SK-N-SH (cell line): ENCODE data around the gene DNAJC15. TPM values are rescaled to one million over a fixed set of nuclear protein-coding genes. Genes with fewer than 3 reads are reported as not detected.

ENCODE experiments used
- CTCF ChIA-PET: fragments of 300-600, 350-600 bp; formaldehyde crosslinking; extraction: SDS; loops from one replicate; lab custom pipeline; 2021; lab: Yijun Ruan, JAX
- POLR2A ChIA-PET: fragments of 350-600 bp; sonication (Branson Sonifier 250); formaldehyde crosslinking; extraction: SDS; loops from one replicate; lab custom pipeline; 2020; ENCODE audit warnings: antibody characterized with exemption, inconsistent platforms; lab: Yijun Ruan, JAX
- DNase-seq: peaks from one replicate; pipeline ENCODE4 v3.0.0; 2012
- H2AFZ ChIP-seq: fragments of 200-600 bp; sonication (generic); 2 replicates; pipeline ENCODE4 v1.8.1; 2016; ENCODE audit warnings: antibody characterized with exemption, mild to moderate bottlenecking, low read depth
- H3F3A ChIP-seq: fragments of 200-600 bp; sonication (generic); replicated peaks from 2 replicates; pipeline ENCODE3; 2016; ENCODE audit warnings: antibody characterized with exemption, mild to moderate bottlenecking; ENCODE audit not compliant: insufficient read depth
- H3K27ac ChIP-seq, 2 experiments: fragments of 200-500 bp in 1 of 2; fragments of 200-600 bp in 1 of 2; sonication (Bioruptor generic) in 1 of 2; sonication (generic), shearing (Covaris generic) in 1 of 2; 2 replicates each; pipeline versions ENCODE4 v1.5.1 to v1.6.1; 2014 to 2016; ENCODE audit warnings: low read depth in 2 of 2, inconsistent platforms in 1 of 2, low read length in 1 of 2, mild to moderate bottlenecking in 1 of 2, mixed read lengths in 1 of 2
- H3K27me3 ChIP-seq: fragments of 200-600 bp; sonication (generic), shearing (Covaris generic); 2 replicates; pipeline ENCODE4 v1.6.1; 2016; ENCODE audit warnings: mixed run types; ENCODE audit not compliant: insufficient read depth
- H3K36me3 ChIP-seq, 2 experiments: fragments of 200-500 bp in 1 of 2; fragments of 200-600 bp in 1 of 2; sonication (Bioruptor generic) in 1 of 2; sonication (generic) in 1 of 2; replicated peaks in 1 of 2; 2 replicates each; pipeline versions ENCODE3 to v1.5.1; 2014 to 2016; ENCODE audit warnings: low read length in 1 of 2, mild to moderate bottlenecking in 1 of 2; ENCODE audit not compliant: insufficient read depth in 2 of 2, control insufficient read depth in 1 of 2
- H3K4me1 ChIP-seq, 2 experiments: fragments of 200-500 bp in 1 of 2; fragments of 200-600 bp in 1 of 2; sonication (Bioruptor generic) in 1 of 2; sonication (generic), shearing (Covaris generic) in 1 of 2; 2 replicates each; pipeline versions ENCODE4 v1.5.1 to v1.6.1; 2014 to 2016; ENCODE audit warnings: low read depth in 1 of 2, low read length in 1 of 2, mixed run types in 1 of 2; ENCODE audit not compliant: insufficient read depth in 2 of 2, control insufficient read depth in 1 of 2
- H3K4me2 ChIP-seq: fragments of 200-600 bp; sonication (generic), shearing (Covaris generic); 2 replicates; pipeline ENCODE4 v1.6.1; 2017; ENCODE audit warnings: mixed run types
- H3K4me3 ChIP-seq, 2 experiments: fragments of 200-500 bp in 1 of 2; fragments of 200-600 bp in 1 of 2; sonication (Bioruptor generic) in 1 of 2; sonication (generic), shearing (Covaris generic) in 1 of 2; 2 replicates each; pipeline versions ENCODE4 v1.5.1 to v1.8.1; 2014 to 2016; ENCODE audit warnings: low read depth in 2 of 2, inconsistent platforms in 1 of 2, low read length in 1 of 2, mild to moderate bottlenecking in 1 of 2, mixed read lengths in 1 of 2, moderate library complexity in 1 of 2
- H3K79me2 ChIP-seq: fragments of 200-600 bp; sonication (generic); 2 replicates; pipeline ENCODE4 v1.8.1; 2017; ENCODE audit warnings: mild to moderate bottlenecking; ENCODE audit not compliant: insufficient read depth
- H3K9ac ChIP-seq: fragments of 200-600 bp; sonication (generic); 2 replicates; pipeline ENCODE4 v1.6.1; 2017; ENCODE audit warnings: mixed run types
- H3K9me2 ChIP-seq: fragments of 200-600 bp; sonication (generic); 2 replicates; pipeline ENCODE4 v1.6.1; 2017; ENCODE audit warnings: mixed run types
- H3K9me3 ChIP-seq: fragments of 200-600 bp; sonication (generic); 2 replicates; pipeline ENCODE4 v1.6.1; 2017; ENCODE audit warnings: mixed run types, mild to moderate bottlenecking, moderate library complexity
- H4K20me1 ChIP-seq: fragments of 200-600 bp; sonication (generic); 2 replicates; pipeline ENCODE4 v1.6.1; 2017; ENCODE audit warnings: mild to moderate bottlenecking, mixed run types; ENCODE audit not compliant: insufficient read depth
- CHD2 ChIP-seq: fragments of 150-350 bp; IDR thresholded peaks from 2 replicates; pipeline ENCODE4 v1.6.1; 2018; ENCODE audit warnings: low read length; ENCODE audit not compliant: partially characterized antibody
- EZH2phosphoT487 ChIP-seq: fragments of 200-600 bp; sonication (generic); IDR thresholded peaks from 2 replicates; pipeline ENCODE4 v1.6.1; 2017; ENCODE audit warnings: low read depth, mixed run types, mild to moderate bottlenecking, antibody characterized with exemption, moderate library complexity, borderline replicate concordance
- FOXM1 ChIP-seq: IDR thresholded peaks from 2 replicates; pipeline ENCODE4 v1.4.0; 2012; ENCODE audit warnings: low read depth, mild to moderate bottlenecking
- GABPA ChIP-seq: IDR thresholded peaks from 2 replicates; pipeline ENCODE4 v1.4.0; 2012; ENCODE audit warnings: low read depth, mild to moderate bottlenecking
- IRF3 ChIP-seq: fragments of 150-350 bp; IDR thresholded peaks from 2 replicates; pipeline ENCODE4 v1.6.1; 2016; ENCODE audit warnings: mild to moderate bottlenecking, low read depth, low read length
- MAX ChIP-seq: IDR thresholded peaks from 2 replicates; pipeline ENCODE4 v1.4.0; 2012; ENCODE audit warnings: low read depth
- MEF2A ChIP-seq: IDR thresholded peaks from 2 replicates; pipeline ENCODE4 v1.4.0; 2012; ENCODE audit warnings: low read depth, borderline replicate concordance
- NRF1 ChIP-seq: IDR thresholded peaks from 2 replicates; pipeline ENCODE4 v1.6.1; 2012; ENCODE audit warnings: low read depth, mild to moderate bottlenecking, low read length
- RCOR1 ChIP-seq: fragments of 150-350 bp; IDR thresholded peaks from 2 replicates; pipeline ENCODE4 v1.6.1; 2017; ENCODE audit warnings: antibody characterized with exemption, low read length
- RFX5 ChIP-seq: IDR thresholded peaks from 2 replicates; pipeline ENCODE4 v1.6.1; 2012; ENCODE audit warnings: mild to moderate bottlenecking, improper control_type of control experiment, low read length
- RXRA ChIP-seq: IDR thresholded peaks from 2 replicates; pipeline ENCODE4 v1.4.0; 2012; ENCODE audit warnings: low read depth, mild to moderate bottlenecking, borderline replicate concordance
- SMC3 ChIP-seq: IDR thresholded peaks from 2 replicates; pipeline ENCODE4 v1.6.1; 2012; ENCODE audit warnings: low read depth, low read length, improper control_type of control experiment
- TAF1 ChIP-seq: IDR thresholded peaks from 2 replicates; pipeline ENCODE4 v1.6.1; 2012; ENCODE audit warnings: low read depth, mild to moderate bottlenecking, low read length, moderate library complexity, borderline replicate concordance
- TEAD4 ChIP-seq: IDR thresholded peaks from 2 replicates; pipeline ENCODE4 v1.4.0; 2012; ENCODE audit warnings: mild to moderate bottlenecking, borderline replicate concordance; ENCODE audit not compliant: insufficient read depth
- USF1 ChIP-seq: IDR thresholded peaks from 2 replicates; pipeline ENCODE4 v1.4.0; 2012; ENCODE audit warnings: low read depth, borderline replicate concordance
- WGBS: methylation state at CpG from one replicate; pipeline ENCODE4 v1.1.6; 2017; ENCODE audit warnings: low lambda C conversion rate; 5-methylcytosine and 5-hydroxymethylcytosine counted together
- polyA plus RNA-seq, 3 experiments: library from polyadenylated mRNA; depleted of rRNA; stranded (reverse); fragments of >200 nt; gene quantifications; 2 replicates each; pipeline ENCODE4 v1.2.3, GENCODE V29; 2012
- TF ChIP-seq, protein P1 (sequence below): IDR thresholded peaks from 2 replicates; pipeline ENCODE4; 2012

The DNAJC15 gene
- polyA plus RNA-seq, 1 of the 3 experiments (the other 2 are of a cell fraction) = 18.4 TPM

DNA sequence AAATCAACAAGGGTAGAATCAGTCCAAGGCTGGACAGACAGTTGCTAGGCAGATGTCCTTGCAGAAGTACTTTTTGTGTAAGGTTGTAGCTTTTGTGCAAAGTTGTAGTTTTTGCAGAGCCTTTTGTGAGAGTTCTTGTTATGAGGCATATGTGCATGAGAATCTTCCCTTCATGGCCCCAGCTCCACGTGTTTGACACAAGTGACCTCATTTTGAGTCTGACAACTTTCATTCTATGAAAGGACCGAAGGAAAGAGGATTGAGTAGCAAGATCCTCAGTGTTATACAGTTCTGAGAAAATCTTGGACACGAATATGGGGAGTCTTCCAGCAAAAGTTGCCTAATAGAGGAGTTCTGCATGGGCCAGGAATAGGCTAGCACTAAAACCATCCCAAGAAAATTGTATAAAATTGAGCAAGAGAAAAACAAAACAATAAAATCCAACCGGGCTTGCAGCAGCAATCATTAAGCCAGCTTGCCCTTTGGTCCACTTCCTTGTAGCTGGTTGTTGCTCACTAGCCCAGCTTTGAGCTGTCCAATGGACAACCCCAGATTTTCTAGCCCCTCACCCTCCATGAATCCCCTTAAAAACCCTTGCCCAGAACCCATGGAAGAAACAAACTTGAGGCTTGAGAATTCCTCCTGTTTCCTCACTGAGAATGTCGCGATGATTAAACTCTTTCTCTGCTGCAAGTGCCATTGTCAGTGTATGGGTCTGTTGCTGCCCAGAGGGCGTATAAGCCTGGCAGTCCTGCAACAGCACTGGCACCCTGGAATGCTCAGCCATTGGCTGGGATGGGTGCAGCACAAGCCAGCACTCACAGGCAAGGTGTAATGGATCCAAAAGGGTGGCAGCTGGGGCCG lies 37.8 kb upstream of the DNAJC15 start (continued):
- TF ChIP-seq IRF3 (no peak), GABPA (no peak), NRF1 (no peak), FOXM1 (no peak), TAF1 (no peak), USF1 (no peak)
- TF ChIP-seq, protein P1, sequence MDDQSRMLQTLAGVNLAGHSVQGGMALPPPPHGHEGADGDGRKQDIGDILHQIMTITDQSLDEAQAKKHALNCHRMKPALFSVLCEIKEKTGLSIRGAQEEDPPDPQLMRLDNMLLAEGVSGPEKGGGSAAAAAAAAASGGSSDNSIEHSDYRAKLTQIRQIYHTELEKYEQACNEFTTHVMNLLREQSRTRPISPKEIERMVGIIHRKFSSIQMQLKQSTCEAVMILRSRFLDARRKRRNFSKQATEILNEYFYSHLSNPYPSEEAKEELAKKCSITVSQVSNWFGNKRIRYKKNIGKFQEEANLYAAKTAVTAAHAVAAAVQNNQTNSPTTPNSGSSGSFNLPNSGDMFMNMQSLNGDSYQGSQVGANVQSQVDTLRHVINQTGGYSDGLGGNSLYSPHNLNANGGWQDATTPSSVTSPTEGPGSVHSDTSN = no peak

GRCh38 chr13:42986176-42986574 lies 37.2 kb upstream of the DNAJC15 start:
- Histone ChIP-seq H3K4me3 (no peak overlapping the region), H2AFZ (no peak overlapping the region), H3K9ac (no peak overlapping the region), H3F3A (no peaks in the 10 kb centered on the region), H3K9me3 (no peaks in the 10 kb centered on the region), H3K4me2 (no peak overlapping the region), H4K20me1 (no peaks in the 10 kb centered on the region), H3K9me2 (no peaks in the 10 kb centered on the region), H3K4me1 (peaks cover 0 to 5% of the 10 kb centered on the region in 2 experiments; a peak in 1 of 4 replicates), H3K36me3 (no peaks in the 10 kb centered on the region), H3K79me2 (no peaks in the 10 kb centered on the region), H3K27ac (no peak overlapping the region), H3K27me3 (no peaks in the 10 kb centered on the region)
- ChIA-PET CTCF (interaction anchor here (0.8 to 1.8 kb wide), 4 partner anchors 14 to 149 kb away, joined by 3 to 6 read pairs (median 3); no protein-coding TSS in a partner anchor), POLR2A (no interaction called here)
- DNase-seq = no peak
- TF ChIP-seq SMC3 (no peak), RXRA (no peak), MAX (no peak), CHD2 (no peak), RFX5 (no peak), TEAD4 (no peak), IRF3 (no peak), RCOR1 (no peak), EZH2phosphoT487 (no peak), MEF2A (no peak)
- WGBS = 0% methylated on average over 1 of the region's 7 CpGs
